SK-N-MC (cell line): ENCODE results near the gene NCF1.
"Not testable (repeated sequence)": the region's sequence is repeated elsewhere in the genome, so short reads cannot be mapped to it uniquely, and the experiment has no call there.

Source experiments
- EZH2 ChIP-seq: fragments of 200-600 bp; sonication (generic); IDR thresholded peaks from one replicate; pipeline ENCODE4 v1.6.1; 2017; ENCODE audit warnings: antibody characterized with exemption
- POLR2AphosphoS5 ChIP-seq: IDR thresholded peaks from 2 replicates; pipeline ENCODE4 v1.6.1; 2012; ENCODE audit warnings: mild to moderate bottlenecking, low read depth, low read length, borderline replicate concordance

DNA sequence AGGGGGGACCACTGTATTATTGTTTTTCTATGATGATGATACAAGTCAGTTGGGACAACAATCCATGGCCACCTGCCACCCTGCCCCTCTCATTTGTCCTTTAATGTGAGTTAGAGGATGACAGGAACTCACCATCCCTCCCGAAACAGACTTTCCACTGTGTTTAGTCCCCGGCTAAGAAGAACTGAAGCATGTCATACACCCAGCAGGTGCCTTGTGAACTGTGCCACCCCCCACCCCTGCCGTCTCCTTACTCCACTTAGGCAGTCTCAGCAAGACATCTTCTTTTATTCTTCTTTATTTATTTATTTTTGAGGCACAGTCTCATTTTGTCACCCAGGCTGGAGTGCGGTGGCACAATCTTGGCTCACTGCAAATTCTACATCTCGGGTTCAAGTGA is 47.4 kb downstream of the NCF1 start:
- TF ChIP-seq EZH2, POLR2AphosphoS5: not testable (repeated sequence)
